K562 (cell line): ENCODE results near the gene HAGHL. TPM values are rescaled to one million over a fixed set of nuclear protein-coding genes. Genes with fewer than 3 reads are reported as not detected.

ENCODE experiments used
- ARNT ChIP-seq, 2 experiments: fragments of 450-650 bp; IDR thresholded peaks; 2 replicates each; pipeline ENCODE4 v1.6.1; 2016; ENCODE audit warnings: mild to moderate bottlenecking in 1 of 2
- CAMTA2 ChIP-seq: fragments of 250-450 bp; sonication (Bioruptor Pico); conservative IDR thresholded peaks from 2 replicates; pipeline ENCODE4 v1.5.1; 2022
- ESRRB ChIP-seq: fragments of 250-450 bp; sonication (Bioruptor Pico); IDR thresholded peaks from 2 replicates; pipeline ENCODE4 v1.5.0; 2020; ENCODE audit warnings: mild to moderate bottlenecking, moderate library complexity, borderline replicate concordance
- FOSL1 ChIP-seq: fragments of 200-800 bp; sonication (Bioruptor generic); conservative IDR thresholded peaks from 2 replicates; pipeline ENCODE4 v1.6.1; 2016; ENCODE audit warnings: missing genetic modification characterization, missing compliant biosample characterization
- FOXJ3 ChIP-seq: sonication (generic); formaldehyde crosslinking; IDR thresholded peaks from 2 replicates; pipeline ENCODE4 v1.4.0; 2020; ENCODE audit warnings: mild to moderate bottlenecking, missing genetic modification reagents
- FOXO4 ChIP-seq: fragments of 450-650 bp; formaldehyde crosslinking; IDR thresholded peaks from 2 replicates; pipeline ENCODE4 v1.4.0; 2020; ENCODE audit warnings: mild to moderate bottlenecking, moderate library complexity
- MED1 ChIP-seq: sonication (generic); formaldehyde crosslinking; IDR thresholded peaks from 2 replicates; pipeline ENCODE4 v1.8.1; 2023; ENCODE audit warnings: missing genetic modification reagents, borderline replicate concordance
- MYNN ChIP-seq, 2 experiments: sonication (generic); formaldehyde crosslinking in 1 of 2; IDR thresholded peaks; 2 replicates each; pipeline versions ENCODE4 v1.5.0 to v1.6.1; 2016 to 2020; ENCODE audit warnings: antibody characterized with exemption in 1 of 2, missing genetic modification reagents in 1 of 2
- NELFE ChIP-seq: IDR thresholded peaks from 2 replicates; pipeline ENCODE4 v1.6.1; 2011; ENCODE audit warnings: mild to moderate bottlenecking; ENCODE audit not compliant: insufficient read depth, insufficient read length
- NR1H2 ChIP-seq: sonication (generic); formaldehyde crosslinking; IDR thresholded peaks from 2 replicates; pipeline ENCODE4 v1.4.0; 2020; ENCODE audit warnings: mild to moderate bottlenecking, missing genetic modification reagents
- PCBP1 ChIP-seq: fragments of 200-400 bp; formaldehyde crosslinking; IDR thresholded peaks from 2 replicates; pipeline ENCODE4 v1.6.1; 2018; ENCODE audit warnings: mild to moderate bottlenecking, low read depth, low read length; ENCODE audit not compliant: poor library complexity, severe bottlenecking
- POLR3A ChIP-seq: IDR thresholded peaks from 2 replicates; pipeline ENCODE4 v1.6.1; 2011; ENCODE audit warnings: borderline replicate concordance, mild to moderate bottlenecking, moderate library complexity; ENCODE audit not compliant: insufficient read length, insufficient read depth; ENCODE audit errors: extremely low read depth
- PRMT5 ChIP-seq: sonication (generic); formaldehyde crosslinking; IDR thresholded peaks from 2 replicates; pipeline ENCODE4 v1.5.0; 2020; ENCODE audit warnings: missing genetic modification reagents
- PYGO2 ChIP-seq: fragments of 450-650 bp; IDR thresholded peaks from 2 replicates; pipeline ENCODE4 v1.6.1; 2016; ENCODE audit warnings: mild to moderate bottlenecking, missing genetic modification characterization, moderate library complexity, missing compliant biosample characterization
- RBM25 ChIP-seq: fragments of 200-400 bp; formaldehyde crosslinking; IDR thresholded peaks from 2 replicates; pipeline ENCODE4 v1.6.1; 2018; ENCODE audit warnings: low read length, low read depth, moderate library complexity; ENCODE audit not compliant: severe bottlenecking
- SMARCB1 ChIP-seq: IDR thresholded peaks from 2 replicates; pipeline ENCODE4 v1.6.1; 2011; ENCODE audit warnings: improper control_type of control experiment, low read depth; ENCODE audit not compliant: insufficient read length
- SRSF3 ChIP-seq: fragments of 200-400 bp; formaldehyde crosslinking; IDR thresholded peaks from 2 replicates; pipeline ENCODE4 v1.6.1; 2016; ENCODE audit warnings: mild to moderate bottlenecking, low read length, moderate library complexity; ENCODE audit not compliant: insufficient read depth
- STAT5B ChIP-seq: fragments of 250-450 bp; sonication (Bioruptor Pico); IDR thresholded peaks from 2 replicates; pipeline ENCODE4 v1.8.0; 2021; ENCODE audit warnings: mild to moderate bottlenecking, inconsistent platforms
- U2AF1 ChIP-seq: fragments of 200-400 bp; formaldehyde crosslinking; optimal IDR thresholded peaks from 2 replicates; pipeline ENCODE3; 2017; ENCODE audit warnings: mild to moderate bottlenecking, low read depth, low read length, moderate library complexity
- XRCC3 ChIP-seq: fragments of 450-650 bp; IDR thresholded peaks from 2 replicates; pipeline ENCODE4 v1.6.1; 2017; ENCODE audit warnings: mild to moderate bottlenecking, moderate library complexity
- YY1 ChIP-seq, 3 experiments: IDR thresholded peaks; 2 replicates each; pipeline ENCODE4 v1.6.1; 2011; ENCODE audit warnings: low read length in 2 of 3, mild to moderate bottlenecking in 2 of 3, moderate library complexity in 2 of 3, borderline replicate concordance in 1 of 3, control low read depth in 1 of 3, low read depth in 1 of 3; ENCODE audit not compliant: insufficient read depth in 3 of 3, insufficient replicate concordance in 2 of 3, control insufficient read depth in 1 of 3, insufficient read length in 1 of 3; ENCODE audit errors: extremely low read depth in 1 of 3
- ZBTB7A ChIP-seq: IDR thresholded peaks from 2 replicates; pipeline ENCODE4 v1.6.1; 2011; ENCODE audit warnings: low read depth, mild to moderate bottlenecking, low read length, moderate library complexity, borderline replicate concordance; ENCODE audit not compliant: control insufficient read depth
- ZEB2 ChIP-seq: fragments of 450-650 bp; IDR thresholded peaks from 2 replicates; pipeline ENCODE4 v1.6.1; 2016
- ZNF224 ChIP-seq: sonication (generic); formaldehyde crosslinking; IDR thresholded peaks from 2 replicates; pipeline ENCODE4 v1.8.0; 2022; ENCODE audit warnings: mild to moderate bottlenecking, missing genetic modification reagents
- ZNF384 ChIP-seq: IDR thresholded peaks from 2 replicates; pipeline ENCODE4 v1.6.1; 2012; ENCODE audit warnings: low read depth, low read length, improper control_type of control experiment
- ZSCAN29 ChIP-seq: fragments of 450-650 bp; IDR thresholded peaks from 2 replicates; pipeline ENCODE4 v1.6.1; 2017
- polyA plus RNA-seq, 8 experiments: library from polyadenylated mRNA; depleted of rRNA in 4 of 8; stranded (reverse) in 5 of 8; unstranded in 3 of 8; fragments of >200 nt; fragmentation: Nextera tagmentation in 2 of 8; fragmentation: Illumina TruSeq in 1 of 8; extraction: Ambion mirVana in 2 of 8; extraction: Trizol in 1 of 8; gene quantifications; 2 replicates each; pipeline versions ENCODE4 v1.2.1 to v1.2.3, GENCODE V29; 2011 to 2014; ENCODE audit warnings: inconsistent platforms in 1 of 8, missing spikeins in 1 of 8
- total RNA-seq, 7 experiments: library from RNA; depleted of rRNA in 6 of 7; stranded (reverse); fragments of >200 nt in 6 of 7; fragmentation: Illumina TruSeq in 2 of 7; extraction: Trizol in 2 of 7; gene quantifications; 2 replicates each; pipeline versions ENCODE4 v1.2.1 to v1.2.3, GENCODE V29; 2011 to 2021; ENCODE audit warnings: low replicate concordance in 1 of 7
- TF ChIP-seq, protein P1 (sequence below): sonication (generic); formaldehyde crosslinking; IDR thresholded peaks from 2 replicates; pipeline ENCODE4 v1.8.1; 2022; ENCODE audit warnings: missing genetic modification reagents

The HAGHL gene
- total and polyA plus RNA-seq, 9 of the 15 experiments (the other 6 are each of a cell fraction or from before 2014, with no cell fraction given), result 0.31 to 83.4 (median 20.7) TPM

GRCh38 chr16:726438-727290, at the start of gene HAGHL, which contains the start of gene CCDC78 (continued):
- TF ChIP-seq FOXO4 (CRISPR knock-in tag) (no peak), NELFE (no peak), ZBTB7A (peak; percentile 97), ZSCAN29 (no peak), YY1 (IDR thresholded peaks at IDR 0.05; ENCODE audit: borderline replicate concordance in 1 of 3, control insufficient read depth in 1 of 3, extremely low read depth in 1 of 3, insufficient read depth in 3 of 3, insufficient read length in 1 of 3, insufficient replicate concordance in 2 of 3, low read depth in 1 of 3, low read length in 2 of 3) (peak in 1 of 3 experiments; percentile 12), U2AF1 (no peak), RBM25 (peak; percentile 99), STAT5B (CRISPR knock-in tag) (no peak), MYNN (IDR thresholded peaks at IDR 0.05) (no peak), MYNN (CRISPR knock-in tag; IDR thresholded peaks at IDR 0.05) (no peak), CAMTA2 (CRISPR knock-in tag) (no peak), MED1 (CRISPR knock-in tag) (no peak), PRMT5 (CRISPR knock-in tag) (no peak), XRCC3 (no peak), ZEB2 (no peak), ZNF384 (no peak), POLR3A (no peak), FOXJ3 (CRISPR knock-in tag) (no peak), ZNF224 (no peak), SRSF3 (no peak), FOSL1 (tag) (no peak), SMARCB1 (no peak), ESRRB (CRISPR knock-in tag) (no peak), PCBP1 (peak; percentile 52), PYGO2 (no peak), ARNT (IDR thresholded peaks at IDR 0.05) (no peak), NR1H2 (CRISPR knock-in tag) (no peak)
- TF ChIP-seq, protein P1, sequence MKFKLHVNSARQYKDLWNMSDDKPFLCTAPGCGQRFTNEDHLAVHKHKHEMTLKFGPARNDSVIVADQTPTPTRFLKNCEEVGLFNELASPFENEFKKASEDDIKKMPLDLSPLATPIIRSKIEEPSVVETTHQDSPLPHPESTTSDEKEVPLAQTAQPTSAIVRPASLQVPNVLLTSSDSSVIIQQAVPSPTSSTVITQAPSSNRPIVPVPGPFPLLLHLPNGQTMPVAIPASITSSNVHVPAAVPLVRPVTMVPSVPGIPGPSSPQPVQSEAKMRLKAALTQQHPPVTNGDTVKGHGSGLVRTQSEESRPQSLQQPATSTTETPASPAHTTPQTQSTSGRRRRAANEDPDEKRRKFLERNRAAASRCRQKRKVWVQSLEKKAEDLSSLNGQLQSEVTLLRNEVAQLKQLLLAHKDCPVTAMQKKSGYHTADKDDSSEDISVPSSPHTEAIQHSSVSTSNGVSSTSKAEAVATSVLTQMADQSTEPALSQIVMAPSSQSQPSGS (CRISPR knock-in tag), result no peak
